HT-29 (cell line): Measurements from ENCODE around the gene DKK2. TPM values are rescaled to one million over a fixed set of nuclear protein-coding genes. Genes with fewer than 3 reads are reported as not detected.

ENCODE experiments used
- DNase-seq: peaks from one replicate; pipeline ENCODE4 v3.0.0-alpha.2; 2015; ENCODE audit warnings: low spot score
- total RNA-seq: library from RNA; depleted of rRNA; stranded (reverse); fragments of >200 nt; shearing (Covaris generic); gene quantifications from 2 replicates; pipeline ENCODE4 v1.2.3, GENCODE V29; 2014; rRNA removed

The DKK2 gene
- not detected in 2 replicates for total RNA-seq

DNA sequence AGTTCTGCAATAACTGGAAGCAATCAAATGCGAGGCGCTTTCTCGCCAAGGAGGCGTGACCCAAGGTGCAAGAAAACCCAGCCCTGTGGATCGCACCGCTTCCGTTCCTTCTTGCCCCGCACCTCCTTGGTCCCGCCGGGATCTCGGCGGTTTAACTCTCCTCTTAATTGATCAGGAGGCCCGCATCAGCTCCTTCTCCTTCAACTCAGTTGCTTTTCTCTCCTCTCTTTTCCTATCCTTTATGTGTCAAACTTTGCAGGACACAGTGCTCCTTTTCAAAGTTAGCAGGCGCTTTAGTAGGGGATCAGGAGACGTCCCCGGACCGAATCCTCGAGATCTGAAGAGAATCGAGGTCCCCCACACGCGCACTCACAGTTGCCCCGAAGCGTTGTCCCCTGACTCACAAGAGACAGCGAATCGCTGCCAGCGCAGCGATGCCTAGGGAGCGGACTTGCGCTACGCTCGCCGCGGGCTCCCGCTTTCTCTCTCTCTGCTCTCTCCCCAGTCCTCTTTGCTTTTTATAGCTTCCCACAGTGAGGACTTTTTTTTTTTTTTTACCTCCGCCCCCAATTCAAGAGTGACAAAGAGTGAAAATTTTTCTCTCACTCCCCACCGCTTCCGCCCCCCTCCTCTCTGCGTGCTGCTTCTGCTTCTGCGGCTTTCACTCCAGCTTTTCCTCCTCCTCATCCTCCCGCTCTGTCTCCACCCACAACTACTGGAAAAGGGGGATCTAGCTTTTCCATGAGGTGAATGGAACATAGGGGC lies at the start of gene DKK2:
Gene DKK2 (minus strand): TSS at position 495 of the 765 bp plus-strand sequence. CDS start 722 bp downstream, outside the sequence.
- no peak for DNase-seq

- no peak for DNase-seq
Observed at GRCh38 chr4:107077192-107077591, 41.1 kb upstream of the DKK2 start.

GRCh38 chr4:107072836-107073736 lies 37.0 kb upstream of the DKK2 start:
- DNase-seq = no peak

GRCh38 chr4:107071108-107071507 lies 35.0 kb upstream of the DKK2 start:
- no peak for DNase-seq

DNA sequence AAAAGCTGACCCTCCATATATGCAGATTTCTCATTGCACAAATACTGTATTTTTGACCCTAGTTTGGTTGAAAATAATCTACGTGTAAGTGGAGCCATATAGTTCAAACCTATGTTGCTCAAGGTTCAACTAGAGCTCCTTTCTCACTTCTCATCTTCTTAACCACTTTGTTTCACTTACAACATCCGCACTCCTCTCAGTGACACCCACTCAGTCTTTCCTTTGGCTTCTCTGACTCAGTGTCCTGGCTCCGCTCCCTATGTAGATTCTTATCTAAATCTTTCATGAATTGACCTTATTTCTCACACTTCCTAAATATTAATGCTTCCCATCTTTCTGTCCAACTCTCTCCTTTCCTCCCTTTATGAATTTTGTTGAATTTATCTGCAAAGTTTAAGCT lies 32.9 kb upstream of the DKK2 start:
- DNase-seq = no peak

- no peak for DNase-seq
Observed at GRCh38 chr4:107068116-107068515, 32.0 kb upstream of the DKK2 start.

GRCh38 chr4:107066621-107067020 lies 30.5 kb upstream of the DKK2 start:
- no peak for DNase-seq

DNA sequence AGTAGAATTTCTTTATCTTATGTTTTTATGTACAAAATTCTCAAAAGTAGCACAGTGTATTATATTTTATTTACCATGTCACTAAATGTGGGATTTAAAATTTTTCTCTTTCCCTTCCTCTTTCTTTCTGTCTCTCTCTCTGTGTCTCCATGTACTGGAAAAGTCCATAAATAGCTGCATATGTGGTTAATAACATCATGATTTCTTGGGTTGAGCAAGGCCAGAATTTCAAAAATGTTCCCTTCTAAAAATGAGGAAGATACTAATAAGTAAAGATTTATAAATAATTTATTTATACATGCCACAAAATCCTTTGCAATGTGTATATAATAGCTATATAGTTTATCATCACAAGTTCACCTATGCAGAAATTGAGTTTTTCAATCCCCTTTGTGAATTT lies 29.1 kb upstream of the DKK2 start:
- DNase-seq = no peak

- no peak for DNase-seq
Observed at GRCh38 chr4:107060388-107060787, 24.3 kb upstream of the DKK2 start.

- no peak for DNase-seq
Observed at GRCh38 chr4:107058828-107059227, 22.7 kb upstream of the DKK2 start.

GRCh38 chr4:107050525-107051135 lies 14.5 kb upstream of the DKK2 start:
- peak; percentile 29 for DNase-seq

DNA sequence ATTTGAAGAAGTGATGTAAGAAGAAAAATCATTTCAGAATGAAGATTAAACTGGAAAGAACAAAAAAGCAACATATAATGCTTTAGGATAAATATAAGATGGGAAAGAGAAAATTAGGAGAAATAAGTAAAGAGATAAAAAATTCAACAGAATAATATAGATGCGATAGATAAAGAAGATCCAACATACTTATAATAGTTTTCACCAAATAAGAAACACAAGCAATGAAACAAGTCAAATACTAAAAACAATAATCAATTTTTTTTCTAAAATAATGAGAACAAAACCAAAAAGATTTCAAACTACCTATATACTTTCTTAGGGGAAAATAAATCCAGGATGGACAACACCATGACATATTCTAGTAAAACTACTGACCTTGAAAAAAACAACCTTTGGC lies 10.1 kb upstream of the DKK2 start:
- DNase-seq = no peak

GRCh38 chr4:107044170-107044569 lies 8.1 kb upstream of the DKK2 start:
- peak; percentile 28 for DNase-seq

GRCh38 chr4:107037199-107037584 lies 1.1 kb upstream of the DKK2 start:
- DNase-seq = no peak

DNA sequence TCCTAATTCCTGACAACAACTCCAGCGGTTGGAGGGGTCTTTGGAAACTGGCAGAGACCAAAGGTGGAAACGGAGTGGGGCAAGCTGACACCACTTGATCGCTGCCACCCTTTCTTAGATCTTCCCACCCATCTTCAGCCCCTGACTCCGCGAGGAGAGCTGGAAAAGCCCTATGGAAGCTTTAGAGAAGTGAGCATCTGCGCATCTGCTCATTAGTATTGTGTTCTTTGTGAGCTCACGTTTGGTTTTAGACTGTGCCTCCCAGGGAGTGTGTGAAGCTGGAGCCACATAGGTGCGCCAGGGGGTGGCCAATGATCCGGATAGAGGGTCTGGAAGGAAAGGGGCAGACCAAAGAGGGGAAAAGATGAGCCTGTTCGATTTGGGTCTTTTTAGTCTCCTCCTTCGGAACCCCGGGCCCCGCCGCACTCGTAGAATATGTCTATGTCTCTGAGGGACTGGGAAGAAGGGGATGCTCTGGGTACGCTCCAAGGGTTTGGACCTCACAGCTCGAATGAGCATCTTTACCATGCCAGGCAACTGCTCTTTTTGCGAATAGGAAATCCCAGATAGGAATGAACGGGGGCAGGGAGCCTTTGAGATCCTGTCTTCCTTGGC lies 578 bp upstream of the DKK2 start:
- no peak for DNase-seq

DNA sequence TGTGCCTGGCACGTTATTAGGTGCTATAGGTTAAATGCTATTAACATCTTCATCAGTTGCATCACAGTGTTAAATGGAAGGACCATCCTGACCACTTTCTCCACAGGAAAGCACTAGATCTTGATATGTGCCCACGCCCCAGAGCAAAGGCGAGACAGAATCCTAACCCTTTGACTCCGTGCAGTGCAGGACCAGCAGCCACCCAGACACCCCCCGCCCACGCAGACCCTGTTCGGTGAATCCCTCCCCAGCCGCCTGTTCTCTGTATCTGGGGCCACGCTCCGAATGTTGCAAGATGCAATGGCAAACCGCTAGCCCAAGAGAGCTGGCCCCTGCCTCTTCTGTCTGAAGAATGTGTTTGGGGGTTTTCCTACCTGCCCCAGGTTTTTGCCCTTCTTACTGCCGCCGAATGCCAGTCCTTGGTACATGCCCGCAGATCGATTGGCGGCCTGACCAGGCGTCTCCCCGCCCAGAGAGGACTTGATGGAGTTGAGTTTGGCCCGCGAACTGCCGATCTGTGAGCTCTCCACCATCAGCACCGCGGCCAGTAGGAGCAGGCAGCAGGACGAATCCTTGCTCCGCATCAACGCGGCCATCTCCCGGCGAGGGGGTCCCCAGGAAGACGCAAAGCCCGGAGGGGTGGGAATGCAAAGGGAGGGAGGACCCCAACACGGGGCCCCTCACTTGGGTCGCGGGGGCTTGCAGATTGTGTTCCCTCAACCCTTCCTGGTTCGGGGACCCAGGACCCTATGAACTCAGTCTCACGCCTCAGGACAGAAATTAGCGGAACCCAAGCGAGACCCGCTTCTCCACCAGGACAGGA lies 906 bp downstream of the DKK2 start:
- DNase-seq = no peak

- DNase-seq = no peak
Observed at GRCh38 chr4:107034091-107034995, 1.8 kb downstream of the DKK2 start.

DNA sequence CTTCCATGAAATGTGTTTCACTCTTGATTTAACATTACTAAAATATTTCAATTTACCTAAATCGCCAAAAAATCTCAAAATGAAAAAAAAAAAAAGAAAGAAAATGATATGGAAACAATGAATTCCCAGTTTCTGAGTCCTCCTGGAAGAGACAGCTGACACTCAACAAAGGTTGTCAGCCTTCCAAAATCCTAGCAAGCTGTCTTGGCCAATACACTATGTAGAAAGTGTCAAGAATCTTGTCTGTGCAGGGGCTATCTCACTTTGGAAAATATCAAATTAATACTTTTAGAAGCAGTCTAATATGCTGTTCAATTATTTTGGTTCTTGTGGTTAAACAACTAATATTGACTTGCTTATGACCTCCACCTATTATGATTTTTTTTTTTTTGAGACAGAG lies 8.7 kb downstream of the DKK2 start:
- no peak for DNase-seq

DNA sequence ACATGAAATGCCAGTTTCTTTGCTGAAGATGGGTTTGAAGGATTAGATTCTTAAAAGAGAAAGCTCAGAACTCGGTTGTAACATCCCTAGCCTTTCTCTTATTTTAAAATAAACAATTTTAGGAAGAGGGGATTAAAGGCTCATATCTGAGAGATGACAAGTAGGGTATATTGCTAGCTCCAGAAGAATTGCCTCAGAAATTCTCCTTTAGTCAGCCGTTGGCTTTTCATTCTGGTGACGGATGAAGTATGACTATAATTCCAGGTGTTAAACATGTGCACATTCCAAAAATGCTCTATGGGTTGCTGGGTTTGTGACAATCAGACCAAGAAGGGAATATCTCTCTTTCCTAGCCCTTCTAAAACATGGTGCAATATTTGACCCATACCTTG lies 17.8 kb downstream of the DKK2 start:
- no peak for DNase-seq
